Tibial nerve (tissue), 4 donors: ENCODE data around the gene ATG4D. TPM values are rescaled to one million over a fixed set of nuclear protein-coding genes. Genes with fewer than 3 reads are reported as not detected.

Experiments
- DNase-seq, 2 donors: peaks; one replicate each; pipeline ENCODE4 v3.0.0-alpha.2; 2019; ENCODE audit warnings: low spot score in 2 of 2
- H3K27ac ChIP-seq, 4 donors: fragments of 200-600 bp; sonication (generic) in 3 of 4; one replicate each; pipeline ENCODE4 v1.5.1; 2017 to 2019; ENCODE audit warnings: mild to moderate bottlenecking in 1 of 4
- H3K27me3 ChIP-seq, 2 donors: fragments of 200-600 bp; sonication (generic) in 1 of 2; one replicate each; pipeline versions ENCODE4 v1.5.1 to v1.6.0; 2017 to 2019
- H3K36me3 ChIP-seq, 3 donors: fragments of 200-600 bp; sonication (generic); one replicate each; pipeline ENCODE4 v1.5.1; 2018 to 2019
- H3K4me1 ChIP-seq, 4 donors: fragments of 200-600 bp; sonication (generic) in 3 of 4; one replicate each; pipeline ENCODE4 v1.5.1; 2017 to 2019
- H3K4me3 ChIP-seq, 4 donors: fragments of 200-600 bp; sonication (generic) in 3 of 4; one replicate each; pipeline ENCODE4 v1.5.1; 2017 to 2019; ENCODE audit warnings: mild to moderate bottlenecking in 1 of 4, moderate library complexity in 1 of 4
- H3K9me3 ChIP-seq, 4 donors: fragments of 200-600 bp; sonication (generic) in 3 of 4; one replicate each; pipeline ENCODE4 v1.5.1; 2017 to 2019
- CTCF ChIP-seq, 5 experiments: fragments of 200-600 bp in 3 of 5; fragments of 450-650 bp in 2 of 5; sonication (generic) in 3 of 5; IDR thresholded peaks; one replicate each; pipeline ENCODE4 v1.5.1; 2016 to 2019; ENCODE audit warnings: antibody characterized with exemption in 5 of 5, mild to moderate bottlenecking in 3 of 5, moderate library complexity in 2 of 5
- EP300 ChIP-seq, 2 donors: sonication (generic); formaldehyde crosslinking; IDR thresholded peaks; one replicate each; pipeline ENCODE4 v1.6.1; 2017; ENCODE audit warnings: antibody characterized with exemption in 2 of 2, mild to moderate bottlenecking in 1 of 2
- POLR2A ChIP-seq, 2 donors: fragments of 450-650 bp; IDR thresholded peaks; one replicate each; pipeline ENCODE4 v1.6.1; 2017; ENCODE audit warnings: antibody characterized with exemption in 2 of 2, mild to moderate bottlenecking in 2 of 2, moderate library complexity in 2 of 2
- WGBS, 2 donors: methylation state at CpG; one replicate each; pipeline ENCODE4 v1.1.5; 2018; 5-methylcytosine and 5-hydroxymethylcytosine counted together
- small RNA-seq: library from RNA; depleted of rRNA; stranded (forward); fragments of <200 nt; gene quantifications from one replicate; pipeline ENCODE3, GENCODE V24; 2016
- total RNA-seq, 4 donors: library from RNA; depleted of rRNA; stranded (reverse); fragments of >200 nt; gene quantifications; one replicate each; pipeline ENCODE4 v1.1.0, GENCODE V29; 2016

Gene ATG4D
- total RNA-seq, 4 donors from 2014 or later = 11.5 to 27.8 (median 17.8) TPM

GRCh38 chr19:10593820-10594637 is 50.3 kb downstream of the ATG4D start:
- peak; percentile 75 to 76 for DNase-seq

GRCh38 chr19:10600149-10600548 is 56.4 kb downstream of the ATG4D start:
- H3K9me3 ChIP-seq = no peaks in the 10 kb centered on the region
- peaks cover 0 to 5% (median 0%) of the 10 kb centered on the region in 3 donors for H3K36me3 ChIP-seq
- no peaks in the 10 kb centered on the region for H3K27me3 ChIP-seq
- no peak for TF ChIP-seq CTCF (IDR thresholded peaks at IDR 0.05)
- no peak for TF ChIP-seq POLR2A (IDR thresholded peaks at IDR 0.05)
- no peak for TF ChIP-seq EP300 (IDR thresholded peaks at IDR 0.05)
- WGBS, 2 donors = 92 to 94% methylated on average over 5 of the region's 5 CpGs
- H3K27ac ChIP-seq = peak overlapping the region in 1 of 4 donors; percentile 22
- DNase-seq = no peak
- peaks cover 0 to 54% (median 22%) of the 10 kb centered on the region in 4 donors for H3K4me1 ChIP-seq
- no peak overlapping the region for H3K4me3 ChIP-seq

More at GRCh38 chr19:10593820-10594637, 50.3 kb downstream of the ATG4D start:
- peak overlapping the region; percentile 70 to 94 (median 82) for H3K27ac ChIP-seq
- 38 to 49% methylated on average over 8 to 9 of the region's 9 CpGs for WGBS, 2 donors
- no peaks in the 10 kb centered on the region for H3K36me3 ChIP-seq
- TF ChIP-seq POLR2A (IDR thresholded peaks at IDR 0.05) (no peak), EP300 (IDR thresholded peaks at IDR 0.05) (peak; percentile 68 to 73), CTCF (IDR thresholded peaks at IDR 0.05) (no peak)
- peaks cover 0 to 60% (median 26%) of the 10 kb centered on the region in 4 donors for H3K4me1 ChIP-seq
- H3K9me3 ChIP-seq = no peaks in the 10 kb centered on the region
- H3K4me3 ChIP-seq = no peak overlapping the region
- no peaks in the 10 kb centered on the region for H3K27me3 ChIP-seq

- peak overlapping the region in 3 of 4 donors; percentile 98 to 100 (median 99) for H3K4me3 ChIP-seq
- peaks cover 0 to 5% (median 0%) of the 10 kb centered on the region in 3 donors for H3K36me3 ChIP-seq
- peak overlapping the region in 2 of 4 donors; percentile 45 to 99 for H3K27ac ChIP-seq
- no peak for TF ChIP-seq CTCF (IDR thresholded peaks at IDR 0.05)
- no peak for TF ChIP-seq EP300 (IDR thresholded peaks at IDR 0.05)
- TF ChIP-seq POLR2A (IDR thresholded peaks at IDR 0.05) = no peak
- 14 to 43% methylated on average over 7 of the region's 7 CpGs for WGBS, 2 donors
- no peaks in the 10 kb centered on the region for H3K27me3 ChIP-seq
- DNase-seq = no peak
- H3K4me1 ChIP-seq = peaks cover 0 to 36% (median 13%) of the 10 kb centered on the region in 4 donors
- no peaks in the 10 kb centered on the region for H3K9me3 ChIP-seq
These were observed 58.3 kb downstream of the ATG4D start for GRCh38 chr19:10601999-10602329.

GRCh38 chr19:10602330-10603083 is 58.8 kb downstream of the ATG4D start:
- TF ChIP-seq CTCF (IDR thresholded peaks at IDR 0.05) (peak in 1 of 5 experiments; percentile 17), POLR2A (IDR thresholded peaks at IDR 0.05) (peak in 1 of 2 donors; percentile 79), EP300 (IDR thresholded peaks at IDR 0.05) (peak in 1 of 2 donors; percentile 86)
- Histone ChIP-seq H3K27ac (peak overlapping the region; percentile 99 to 100 (median 99)), H3K9me3 (no peaks in the 10 kb centered on the region), H3K36me3 (peaks cover 0 to 5% (median 0%) of the 10 kb centered on the region in 3 donors), H3K27me3 (no peaks in the 10 kb centered on the region), H3K4me1 (peaks cover 0 to 31% (median 12%) of the 10 kb centered on the region in 4 donors), H3K4me3 (peak overlapping the region; percentile 96 to 100 (median 98))
- WGBS, 2 donors = 0% methylated on average over 20 to 47 of the region's 76 CpGs
- peak; percentile 76 to 82 for DNase-seq

Small RNA genes lying within 50 kb of the gene (small RNA-seq; reads per million reads assigned to genes)
- gene MIR1238 (not detected), gene RNU7-140P (not detected)

Other genes with a start within 250 kb of the ATG4D start
- 1 to 10 TPM; 2.9 to 4.5 (median 3.5) TPM for gene ZGLP1, start 234.1 kb upstream of the ATG4D start, total RNA-seq
- gene FDX2, start 227.9 kb upstream of the ATG4D start, total RNA-seq = 10 to 100 TPM; 10.0 to 29.1 (median 18.2) TPM
- gene RAVER1, start 210.4 kb upstream of the ATG4D start, total RNA-seq = 10 to 100 TPM; 22.2 to 34.2 (median 24.3) TPM
- 1 to 10 TPM; 3.1 to 9.8 (median 3.3) TPM for gene ICAM3, start 204.3 kb upstream of the ATG4D start, total RNA-seq
- 100 to 1,000 TPM; 112 to 166 (median 125) TPM for gene TYK2, start 163.3 kb upstream of the ATG4D start, total RNA-seq
- gene CDC37, start 140.4 kb upstream of the ATG4D start, total RNA-seq = 100 to 1,000 TPM; 127 to 260 (median 155) TPM
- gene PDE4A, start 123.4 kb upstream of the ATG4D start, total RNA-seq = 10 to 100 TPM in 2 of 4 donors, 1 to 10 TPM in 2; 8.7 to 12.7 (median 10.0) TPM
- 10 to 100 TPM; 45.4 to 52.4 (median 50.7) TPM for gene KEAP1, start 40.5 kb upstream of the ATG4D start, total RNA-seq
- under 1 TPM in 1 of 4 donors, not detected in 3; 0.84 TPM for gene S1PR5, start 26.5 kb upstream of the ATG4D start, total RNA-seq
- gene KRI1, start 22.1 kb downstream of the ATG4D start, total RNA-seq = 10 to 100 TPM; 22.9 to 27.9 (median 23.3) TPM
- 10 to 100 TPM; 14.4 to 20.2 (median 15.9) TPM for gene CDKN2D, start 25.1 kb downstream of the ATG4D start, total RNA-seq
- not detected for gene AP1M2, start 43.4 kb downstream of the ATG4D start, total RNA-seq
- 100 to 1,000 TPM; 104 to 193 (median 132) TPM for gene SLC44A2, start 81.6 kb downstream of the ATG4D start, total RNA-seq
- gene ILF3, start 110.4 kb downstream of the ATG4D start, total RNA-seq = 100 to 1,000 TPM; 109 to 166 (median 127) TPM
- 100 to 1,000 TPM in 1 of 4 donors, 10 to 100 TPM in 3; 43.7 to 134 (median 65.3) TPM for gene QTRT1, start 157.5 kb downstream of the ATG4D start, total RNA-seq
- 100 to 1,000 TPM in 3 of 4 donors, 10 to 100 TPM in 1; 99.4 to 220 (median 140) TPM for gene DNM2, start 174.2 kb downstream of the ATG4D start, total RNA-seq